HCEC 1CT (cell line): ENCODE data around the gene VSIR.

Experiments
- DNase-seq: peaks from one replicate; pipeline ENCODE4 v3.0.0-alpha.2; 2017

The VSIR gene

GRCh38 chr10:71806704-71807556 lies 33.6 kb upstream of the VSIR start:
- DNase-seq = no peak

DNA sequence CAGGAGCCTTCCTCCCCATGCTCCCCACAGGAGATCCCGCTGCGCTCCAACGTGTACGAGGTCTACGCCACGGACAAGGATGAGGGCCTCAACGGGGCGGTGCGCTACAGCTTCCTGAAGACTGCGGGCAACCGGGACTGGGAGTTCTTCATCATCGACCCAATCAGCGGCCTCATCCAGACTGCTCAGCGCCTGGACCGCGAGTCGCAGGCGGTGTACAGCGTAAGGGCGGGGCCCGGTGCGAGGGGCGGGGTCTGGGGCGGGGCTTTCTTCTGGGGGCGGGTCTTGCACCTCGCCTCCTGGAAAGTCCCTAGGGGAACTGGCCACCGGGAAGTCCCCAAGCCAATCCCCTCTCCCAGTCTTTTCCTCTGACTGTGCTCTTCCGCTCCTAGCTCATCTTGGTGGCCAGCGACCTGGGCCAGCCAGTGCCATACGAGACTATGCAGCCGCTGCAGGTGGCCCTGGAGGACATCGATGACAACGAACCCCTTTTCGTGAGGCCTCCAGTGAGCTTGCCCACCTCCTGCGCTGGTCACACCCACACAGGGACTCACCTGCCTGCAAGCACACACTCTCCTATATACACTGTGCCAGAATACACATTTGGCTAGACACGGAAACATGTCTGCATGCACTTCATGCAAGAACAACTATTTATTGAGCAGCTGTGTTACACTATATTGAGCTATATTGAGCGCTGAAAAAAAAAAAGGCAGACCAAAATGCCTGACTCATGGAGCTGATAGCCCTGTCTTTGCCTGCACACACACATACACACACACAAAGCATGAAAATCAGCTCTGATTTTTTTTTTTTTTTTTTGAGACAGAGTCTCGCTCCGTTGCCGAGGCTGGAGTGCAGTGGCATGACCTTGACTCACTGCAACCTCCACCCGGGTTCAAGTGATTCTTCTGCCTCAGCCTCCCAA lies 32.7 kb upstream of the VSIR start:
- no peak for DNase-seq

DNA sequence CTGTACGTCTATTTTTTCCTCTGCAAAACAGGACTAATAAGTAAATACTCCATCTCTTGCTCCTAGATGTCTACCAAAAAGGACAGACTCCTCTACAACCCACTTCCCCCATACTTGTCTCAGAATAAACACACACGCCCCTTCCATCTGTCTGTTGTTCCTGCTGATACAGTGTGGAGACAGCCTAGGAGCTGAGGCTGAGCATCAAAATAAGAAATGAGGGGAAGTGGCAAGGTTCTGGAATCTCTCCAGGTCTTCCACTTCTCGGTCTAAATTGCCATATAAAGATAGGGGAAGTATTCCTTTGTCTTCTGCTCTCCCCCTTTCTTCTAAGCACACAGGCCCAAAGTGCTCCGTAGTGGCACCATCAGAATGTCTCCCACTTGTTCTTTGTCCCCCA lies 30.8 kb upstream of the VSIR start:
- DNase-seq = no peak

DNA sequence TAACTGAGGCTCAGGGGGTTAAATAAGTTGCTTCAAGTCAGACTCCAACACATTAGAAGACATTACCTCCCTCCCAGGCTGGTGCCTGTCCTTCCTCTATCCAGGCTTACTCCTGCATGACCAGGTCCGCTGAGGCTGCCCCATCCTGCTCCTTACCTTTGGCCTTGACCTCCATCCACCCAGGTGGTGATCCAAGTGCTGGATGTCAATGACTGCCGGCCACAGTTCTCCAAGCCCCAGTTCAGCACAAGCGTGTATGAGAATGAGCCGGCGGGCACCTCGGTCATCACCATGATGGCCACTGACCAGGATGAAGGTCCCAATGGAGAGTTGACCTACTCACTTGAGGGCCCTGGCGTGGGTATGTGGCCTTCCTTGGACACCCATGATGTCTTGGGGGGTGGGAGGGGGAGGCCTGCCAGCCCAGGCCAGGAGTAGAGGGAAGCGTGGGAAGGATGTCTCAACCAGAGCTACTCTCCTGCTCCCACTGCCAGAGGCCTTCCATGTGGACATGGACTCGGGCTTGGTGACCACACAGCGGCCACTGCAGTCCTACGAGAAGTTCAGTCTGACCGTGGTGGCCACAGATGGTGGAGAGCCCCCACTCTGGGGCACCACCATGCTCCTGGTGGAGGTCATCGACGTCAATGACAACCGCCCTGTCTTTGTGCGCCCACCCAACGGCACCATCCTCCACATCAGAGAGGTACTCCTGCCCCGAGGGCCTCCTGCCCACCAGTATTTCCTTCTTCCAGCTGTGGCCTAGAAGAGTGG lies 29.6 kb upstream of the VSIR start:
- DNase-seq = no peak

GRCh38 chr10:71802235-71802634 lies 28.9 kb upstream of the VSIR start:
- DNase-seq = no peak

DNA sequence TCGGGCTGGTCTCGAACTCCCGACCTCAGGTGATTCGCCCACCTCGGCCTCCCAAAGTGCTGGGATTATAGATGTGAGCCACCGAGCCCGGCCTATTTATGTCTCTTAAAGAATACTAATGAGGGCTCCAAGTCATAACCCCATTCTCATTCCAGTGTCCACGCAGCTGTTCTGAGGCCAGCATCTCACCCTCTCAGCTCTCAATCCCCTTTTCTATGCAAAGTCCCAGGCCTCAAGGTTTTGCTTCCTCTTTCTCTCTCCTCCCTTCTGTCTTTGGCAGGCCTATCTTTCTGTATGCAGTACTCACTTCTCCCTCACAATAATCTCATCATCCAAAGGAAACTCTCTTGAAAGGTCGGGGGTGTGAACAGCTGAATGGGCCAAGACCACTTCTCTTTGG lies 28.0 kb upstream of the VSIR start:
- no peak for DNase-seq

- DNase-seq = no peak
These were observed 26.5 kb upstream of the VSIR start for GRCh38 chr10:71799608-71800453.

DNA sequence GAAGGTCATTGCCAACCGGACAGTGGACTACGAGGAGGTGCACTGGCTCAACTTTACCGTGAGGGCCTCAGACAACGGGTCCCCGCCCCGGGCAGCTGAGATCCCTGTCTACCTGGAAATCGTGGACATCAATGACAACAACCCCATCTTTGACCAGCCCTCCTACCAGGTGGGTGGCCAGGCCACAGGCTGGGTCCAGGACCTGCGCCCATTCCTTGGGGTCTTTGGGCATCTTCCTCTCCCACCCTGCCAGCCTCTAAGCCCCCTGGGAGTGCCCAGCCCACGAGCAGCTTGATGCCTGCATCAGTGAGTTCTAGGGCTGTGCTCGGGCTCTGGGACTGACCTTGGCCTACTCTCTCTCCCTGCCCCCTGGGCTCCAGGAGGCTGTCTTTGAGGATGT lies 25.8 kb upstream of the VSIR start:
- DNase-seq = no peak

- no peak for DNase-seq
These were observed 24.9 kb upstream of the VSIR start for GRCh38 chr10:71798308-71798624.

- DNase-seq = no peak
These were observed 24.4 kb upstream of the VSIR start for GRCh38 chr10:71797533-71798307.

GRCh38 chr10:71796749-71797405 lies 23.6 kb upstream of the VSIR start:
- DNase-seq = no peak

GRCh38 chr10:71795248-71795647 lies 21.9 kb upstream of the VSIR start:
- DNase-seq = no peak

GRCh38 chr10:71790749-71791440 lies 17.6 kb upstream of the VSIR start:
- DNase-seq = no peak

- no peak for DNase-seq
These were observed 16.6 kb upstream of the VSIR start for GRCh38 chr10:71789871-71790270.

- no peak for DNase-seq
These were observed 15.6 kb upstream of the VSIR start for GRCh38 chr10:71788954-71789353.

DNA sequence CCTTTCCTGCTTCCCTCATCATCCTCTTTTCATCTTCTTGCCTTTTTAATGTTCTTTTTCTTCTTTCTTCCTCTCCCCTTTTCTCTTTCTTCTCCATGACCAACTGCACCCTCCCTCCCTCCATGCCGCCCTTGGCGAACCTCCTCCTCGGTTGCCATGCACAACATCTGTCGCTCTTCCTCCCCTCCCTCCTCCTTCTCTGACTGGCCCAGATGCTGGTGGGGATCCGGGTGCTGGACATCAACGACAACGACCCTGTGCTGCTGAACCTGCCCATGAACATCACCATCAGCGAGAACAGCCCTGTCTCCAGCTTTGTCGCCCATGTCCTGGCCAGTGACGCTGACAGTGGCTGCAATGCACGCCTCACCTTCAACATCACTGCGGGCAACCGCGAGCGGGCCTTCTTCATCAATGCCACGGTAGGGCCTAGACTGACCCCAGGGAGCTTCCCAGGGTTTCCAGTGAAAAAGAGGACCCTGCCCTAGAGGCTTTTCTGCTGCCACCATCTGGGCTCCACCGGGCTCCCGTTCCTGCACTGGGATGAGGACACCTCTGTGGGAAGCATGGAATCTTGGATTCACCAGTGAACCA lies 11.5 kb upstream of the VSIR start:
- no peak for DNase-seq

DNA sequence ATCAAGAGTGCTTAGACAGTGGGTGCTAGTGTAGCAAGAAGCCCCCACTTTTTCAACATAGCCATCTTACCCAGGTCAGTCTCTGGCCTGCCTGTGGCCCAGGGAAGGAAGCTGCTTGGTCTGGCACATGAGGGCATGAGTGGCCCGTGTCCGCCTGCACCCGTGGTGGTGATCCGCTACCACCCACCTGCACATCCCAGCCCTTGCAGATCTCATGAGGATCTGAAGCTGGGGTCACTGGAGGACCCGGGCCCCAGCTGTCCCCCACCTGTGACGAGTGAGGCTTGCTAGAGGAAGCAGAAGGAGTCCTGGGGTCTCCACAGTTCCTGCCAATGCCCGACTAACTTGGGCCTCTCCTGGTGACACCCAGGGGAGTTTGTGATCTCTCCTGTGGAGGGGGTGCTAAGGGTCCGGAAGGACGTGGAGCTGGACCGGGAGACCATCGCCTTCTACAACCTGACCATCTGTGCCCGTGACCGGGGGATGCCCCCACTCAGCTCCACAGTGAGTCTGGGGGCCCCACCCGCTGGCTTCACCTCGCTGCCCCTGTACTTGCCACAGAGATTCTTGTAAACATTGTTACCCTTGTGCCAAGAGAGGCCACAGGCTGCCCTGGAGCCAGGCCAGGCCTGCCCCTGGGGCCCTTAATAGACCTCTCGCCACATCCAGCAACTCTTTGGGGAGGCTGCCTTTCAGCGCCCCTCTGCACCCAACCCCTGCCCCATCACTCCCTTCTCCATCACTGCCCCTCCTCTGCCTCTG lies 10.8 kb upstream of the VSIR start:
- DNase-seq = no peak

GRCh38 chr10:71782917-71783490 lies 9.7 kb upstream of the VSIR start:
- no peak for DNase-seq
